Measurements from ENCODE around the gene AXDND1. TPM values are rescaled to one million over a fixed set of nuclear protein-coding genes. Genes with fewer than 3 reads are reported as not detected.
A peak's percentile ranks its signal among the peaks of the same experiment; 100 is the strongest.

The AXDND1 gene
- total RNA-seq, 4 donors from 2014 or later, result 0.19 TPM; not detected in 3

- Histone ChIP-seq H3K27me3 (no peaks in the 10 kb centered on the region), H3K36me3 (no peaks in the 10 kb centered on the region), H3K9me3 (no peaks in the 10 kb centered on the region), H3K27ac (no peak overlapping the region), H3K4me1 (no peaks in the 10 kb centered on the region), H3K4me3 (no peak overlapping the region)
- intact Hi-C loops (cut with DNase I), result no loop called here
- TF ChIP-seq POLR2A (IDR thresholded peaks at IDR 0.05), result no peak
- TF ChIP-seq CTCF (IDR thresholded peaks at IDR 0.05), result no peak
- no peak for DNase-seq
- WGBS, 2 donors, result 35 to 39% methylated on average over 9 of the region's 9 CpGs
Measured at GRCh38 chr1:179550746-179551682, 185.2 kb downstream of the AXDND1 start.

- intact Hi-C loops (cut with DNase I), result no loop called here
- Histone ChIP-seq H3K36me3 (no peaks in the 10 kb centered on the region), H3K4me1 (no peaks in the 10 kb centered on the region), H3K4me3 (no peak overlapping the region), H3K27ac (no peak overlapping the region), H3K27me3 (no peaks in the 10 kb centered on the region), H3K9me3 (no peaks in the 10 kb centered on the region)
- TF ChIP-seq POLR2A (IDR thresholded peaks at IDR 0.05) (no peak), CTCF (IDR thresholded peaks at IDR 0.05) (no peak)
- DNase-seq, result no peak
Measured at GRCh38 chr1:179554427-179554826, 188.7 kb downstream of the AXDND1 start.

GRCh38 chr1:179558078-179558477, 192.3 kb downstream of the AXDND1 start:
- intact Hi-C loops (cut with DNase I), result no loop called here
- H3K4me1 ChIP-seq, result no peaks in the 10 kb centered on the region
- H3K9me3 ChIP-seq, result no peaks in the 10 kb centered on the region
- TF ChIP-seq POLR2A (IDR thresholded peaks at IDR 0.05), result no peak
- no peak overlapping the region for H3K27ac ChIP-seq
- no peak overlapping the region for H3K4me3 ChIP-seq
- no peak for DNase-seq
- peaks cover 0 to 4% (median 0%) of the 10 kb centered on the region in 4 donors for H3K27me3 ChIP-seq
- 88 to 100% methylated on average over 1 of the region's 1 CpG for WGBS, 2 donors
- H3K36me3 ChIP-seq, result no peaks in the 10 kb centered on the region

- 12 to 24% methylated on average over 15 to 31 of the region's 77 CpGs for WGBS, 2 donors
- no peak for TF ChIP-seq CTCF (IDR thresholded peaks at IDR 0.05)
- no peak for TF ChIP-seq POLR2A (IDR thresholded peaks at IDR 0.05)
- H3K4me1 ChIP-seq, result peaks cover 0 to 9% (median 6%) of the 10 kb centered on the region in 3 donors
- H3K36me3 ChIP-seq, result no peaks in the 10 kb centered on the region
- no peaks in the 10 kb centered on the region for H3K9me3 ChIP-seq
- peak within 1 kb of the TSS in 1 of 4 donors; percentile 22 for H3K4me3 ChIP-seq
- peaks cover 3 to 70% (median 8%) of the 10 kb centered on the region in 4 donors for H3K27me3 ChIP-seq
- H3K27ac ChIP-seq, result no peak within 1 kb of the TSS
- DNase-seq, result no peak
- intact Hi-C loops (cut with DNase I), result no loop called here
Measured at GRCh38 chr1:179575497-179576314, 209.9 kb downstream of the AXDND1 start, which contains the start of gene NPHS2. Gene NPHS2 (minus strand): TSS chr1:179575948. CDS start chr1:179575864, 84 bp downstream.

GRCh38 chr1:179576509-179576908, 210.7 kb downstream of the AXDND1 start:
- Histone ChIP-seq H3K4me3 (no peak overlapping the region), H3K36me3 (no peaks in the 10 kb centered on the region), H3K4me1 (peaks cover 0 to 9% (median 6%) of the 10 kb centered on the region in 3 donors), H3K9me3 (no peaks in the 10 kb centered on the region), H3K27ac (no peak overlapping the region), H3K27me3 (peaks cover 3 to 69% (median 8%) of the 10 kb centered on the region in 4 donors)
- intact Hi-C loops (cut with DNase I), result no loop called here
- WGBS, 2 donors, result 22% methylated on average over 5 of the region's 5 CpGs
- DNase-seq, result no peak
- TF ChIP-seq CTCF (IDR thresholded peaks at IDR 0.05) (no peak), POLR2A (IDR thresholded peaks at IDR 0.05) (no peak)
